Nephron progenitor cell (in vitro differentiated cells): ENCODE results near the gene GPR156.
"Not testable (repeated sequence)": the region's sequence is repeated elsewhere in the genome, so short reads cannot be mapped to it uniquely, and the experiment has no call there.

Experiments
- DNase-seq: peaks from one replicate; pipeline ENCODE4 v3.0.0; 2021
- H3K27ac Mint-ChIP-seq: 2 replicates; pipeline ENCODE4 v1.8.0; 2021; ENCODE audit warnings: mild to moderate bottlenecking, moderate library complexity, mixed read lengths
- H3K27me3 Mint-ChIP-seq: 2 replicates; pipeline ENCODE4 v1.8.0; 2021; ENCODE audit warnings: mild to moderate bottlenecking, low read depth, mixed read lengths; ENCODE audit not compliant: poor library complexity
- H3K36me3 Mint-ChIP-seq: 2 replicates; pipeline ENCODE4 v1.8.0; 2021; ENCODE audit warnings: low read depth, mixed read lengths
- H3K4me1 Mint-ChIP-seq: 2 replicates; pipeline ENCODE4 v1.8.0; 2021; ENCODE audit warnings: mixed read lengths
- H3K4me3 Mint-ChIP-seq: 2 replicates; pipeline ENCODE4 v1.8.0; 2021; ENCODE audit warnings: mild to moderate bottlenecking, moderate library complexity, mixed read lengths
- H3K9me3 Mint-ChIP-seq: 2 replicates; pipeline ENCODE4 v1.8.0; 2021; ENCODE audit warnings: mild to moderate bottlenecking, moderate library complexity, mixed read lengths
- TF ChIP-seq, protein P1 (sequence below): fragments of 200-600 bp; sonication (generic); IDR thresholded peaks from 2 replicates; pipeline ENCODE4 v1.5.0; 2021; ENCODE audit warnings: antibody characterized with exemption

GPR156 gene

GRCh38 chr3:120299403-120299802 lies 14.4 kb upstream of the GPR156 start:
- TF ChIP-seq, protein P1, sequence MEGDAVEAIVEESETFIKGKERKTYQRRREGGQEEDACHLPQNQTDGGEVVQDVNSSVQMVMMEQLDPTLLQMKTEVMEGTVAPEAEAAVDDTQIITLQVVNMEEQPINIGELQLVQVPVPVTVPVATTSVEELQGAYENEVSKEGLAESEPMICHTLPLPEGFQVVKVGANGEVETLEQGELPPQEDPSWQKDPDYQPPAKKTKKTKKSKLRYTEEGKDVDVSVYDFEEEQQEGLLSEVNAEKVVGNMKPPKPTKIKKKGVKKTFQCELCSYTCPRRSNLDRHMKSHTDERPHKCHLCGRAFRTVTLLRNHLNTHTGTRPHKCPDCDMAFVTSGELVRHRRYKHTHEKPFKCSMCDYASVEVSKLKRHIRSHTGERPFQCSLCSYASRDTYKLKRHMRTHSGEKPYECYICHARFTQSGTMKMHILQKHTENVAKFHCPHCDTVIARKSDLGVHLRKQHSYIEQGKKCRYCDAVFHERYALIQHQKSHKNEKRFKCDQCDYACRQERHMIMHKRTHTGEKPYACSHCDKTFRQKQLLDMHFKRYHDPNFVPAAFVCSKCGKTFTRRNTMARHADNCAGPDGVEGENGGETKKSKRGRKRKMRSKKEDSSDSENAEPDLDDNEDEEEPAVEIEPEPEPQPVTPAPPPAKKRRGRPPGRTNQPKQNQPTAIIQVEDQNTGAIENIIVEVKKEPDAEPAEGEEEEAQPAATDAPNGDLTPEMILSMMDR = no peak
- H3K36me3 Mint-ChIP-seq = no peaks in the 10 kb centered on the region
- peaks cover 1% of the 10 kb centered on the region for H3K4me1 Mint-ChIP-seq
- peaks cover 7% of the 10 kb centered on the region for H3K9me3 Mint-ChIP-seq
- no peak overlapping the region for H3K4me3 Mint-ChIP-seq
- no peaks in the 10 kb centered on the region for H3K27me3 Mint-ChIP-seq
- no peak overlapping the region for H3K27ac Mint-ChIP-seq
- DNase-seq = no peak

DNA sequence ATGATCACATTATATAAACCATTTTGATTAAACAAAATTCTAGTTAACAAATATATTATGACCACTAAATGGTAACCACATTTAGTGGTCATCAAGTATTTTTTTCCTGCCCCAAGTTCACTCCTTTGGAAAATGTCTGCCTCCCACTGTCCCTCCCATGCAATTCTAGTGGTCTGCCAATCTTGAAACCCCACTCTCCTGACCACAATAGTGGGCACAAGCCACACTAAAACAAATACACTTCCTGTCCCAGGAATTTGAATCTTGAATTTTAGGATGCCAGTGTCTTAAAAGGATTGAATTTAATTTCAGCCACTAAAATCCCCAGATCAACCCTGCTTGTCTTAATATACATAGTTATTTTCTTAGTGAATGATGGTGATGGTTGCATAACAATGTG lies 14.0 kb upstream of the GPR156 start:
- H3K4me3 Mint-ChIP-seq = no peak overlapping the region
- TF ChIP-seq, protein P1 = no peak
- no peaks in the 10 kb centered on the region for H3K36me3 Mint-ChIP-seq
- H3K27ac Mint-ChIP-seq = no peak overlapping the region
- peaks cover 11% of the 10 kb centered on the region for H3K9me3 Mint-ChIP-seq
- no peak for DNase-seq
- H3K27me3 Mint-ChIP-seq = peaks cover 2% of the 10 kb centered on the region
- no peaks in the 10 kb centered on the region for H3K4me1 Mint-ChIP-seq

DNA sequence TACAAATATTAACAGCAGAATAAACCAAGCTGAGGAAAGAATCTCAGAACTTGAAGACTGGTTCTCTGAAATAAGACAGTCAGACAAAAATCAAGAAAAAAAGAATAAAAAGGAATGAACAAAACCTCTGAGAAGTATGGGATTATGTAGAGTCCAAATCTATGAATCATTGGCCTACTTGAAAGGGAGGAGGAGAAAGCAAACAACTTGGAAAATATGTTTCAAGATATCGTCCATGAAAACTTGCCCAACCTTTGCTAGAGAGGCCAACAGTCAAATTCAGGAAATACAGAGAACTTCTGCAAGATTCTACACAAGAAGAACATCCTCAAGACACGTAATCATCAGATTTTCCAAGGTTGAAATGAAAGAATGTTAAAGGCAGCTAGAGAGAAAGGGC lies 6.5 kb upstream of the GPR156 start:
- Mint-ChIP-seq H3K9me3 (peaks cover 54% of the 10 kb centered on the region), H3K27ac (peak overlapping the region; percentile 33), H3K27me3 (peaks cover 32% of the 10 kb centered on the region), H3K36me3 (peaks cover 11% of the 10 kb centered on the region)
- not testable (repeated sequence) for H3K4me1 Mint-ChIP-seq, DNase-seq, H3K4me3 Mint-ChIP-seq

- TF ChIP-seq, protein P1 = no peak
- Mint-ChIP-seq H3K27me3 (peaks cover 48% of the 10 kb centered on the region), H3K9me3 (peaks cover 51% of the 10 kb centered on the region), H3K27ac (no peak overlapping the region), H3K36me3 (peaks cover 13% of the 10 kb centered on the region), H3K4me3 (no peak overlapping the region), H3K4me1 (peaks cover 2% of the 10 kb centered on the region)
- DNase-seq = no peak
Measured at GRCh38 chr3:120289636-120290035, 4.6 kb upstream of the GPR156 start.

DNA sequence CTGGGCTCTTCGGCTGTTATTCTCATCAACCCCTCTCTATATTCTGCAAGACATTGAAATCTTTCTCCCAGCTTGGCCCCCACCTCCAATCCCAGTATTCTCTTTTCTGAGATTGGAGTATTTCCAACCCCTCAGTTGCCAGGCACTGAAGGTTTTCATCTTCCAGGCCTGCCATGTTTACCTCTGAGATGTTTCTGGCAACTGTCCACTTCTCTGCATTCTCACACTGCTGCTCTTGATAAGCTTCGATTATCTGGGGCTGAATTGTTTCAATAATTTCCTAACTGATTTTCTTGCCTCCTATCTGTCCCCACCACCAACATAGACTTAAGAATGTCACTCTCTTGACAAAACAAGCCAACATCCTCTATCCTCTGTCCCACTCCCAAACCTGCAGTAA lies 1.4 kb upstream of the GPR156 start:
- Mint-ChIP-seq H3K27me3 (peaks cover 69% of the 10 kb centered on the region), H3K9me3 (peaks cover 21% of the 10 kb centered on the region), H3K4me3 (peak overlapping the region; percentile 49), H3K36me3 (peaks cover 5% of the 10 kb centered on the region), H3K27ac (no peak overlapping the region), H3K4me1 (peaks cover 5% of the 10 kb centered on the region)
- TF ChIP-seq, protein P1 = no peak
- DNase-seq = no peak

DNA sequence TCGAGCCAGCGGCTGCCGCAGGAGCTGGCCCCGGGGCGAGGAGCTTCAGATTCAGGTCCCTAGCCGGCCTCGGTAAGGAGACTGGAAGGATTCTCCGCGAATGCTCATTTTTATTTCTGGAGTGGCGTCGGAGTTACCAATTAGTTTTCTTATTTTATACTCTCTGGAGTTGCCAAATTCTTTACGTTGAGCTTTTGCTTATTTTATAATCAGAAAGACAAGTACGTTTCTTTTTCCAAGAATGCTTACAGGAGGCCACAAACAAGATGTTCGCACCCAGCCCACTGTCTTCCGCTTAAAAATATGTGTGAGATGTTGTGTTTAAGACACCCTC lies 453 bp upstream of the GPR156 start:
- Mint-ChIP-seq H3K4me3 (peak overlapping the region; percentile 66), H3K9me3 (peaks cover 15% of the 10 kb centered on the region), H3K27me3 (peaks cover 74% of the 10 kb centered on the region), H3K27ac (no peak overlapping the region), H3K36me3 (peaks cover 5% of the 10 kb centered on the region), H3K4me1 (peaks cover 5% of the 10 kb centered on the region)
- TF ChIP-seq, protein P1 = no peak
- no peak for DNase-seq
